ENCODE data around the gene IRF9. TPM values are rescaled to one million over a fixed set of nuclear protein-coding genes. Genes with fewer than 3 reads are reported as not detected.

Gene IRF9
- total RNA-seq, 2 experiments from 2014 or later: 172 to 209 TPM

Small RNAs within 50 kb of the gene (microRNA-seq; reads per million reads assigned to microRNA genes)
- not detected for gene MIR7703 (ENCODE audit: borderline replicate concordance)

Other genes starting within 250 kb of the IRF9 start
- 10 to 100 TPM; 32.2 to 36.2 TPM for gene DHRS4, start 207.5 kb upstream of the IRF9 start, total RNA-seq
- gene DHRS4L2, start 172.3 kb upstream of the IRF9 start, total RNA-seq: 10 to 100 TPM; 27.5 to 27.6 TPM
- gene CARMIL3, start 109.3 kb upstream of the IRF9 start, total RNA-seq: under 1 TPM; 0.74 to 0.91 TPM
- gene CPNE6, start 89.7 kb upstream of the IRF9 start, total RNA-seq: not detected
- 100 to 1,000 TPM; 101 to 115 TPM for gene PCK2, start 67.0 kb upstream of the IRF9 start, total RNA-seq
- gene DCAF11, start 46.5 kb upstream of the IRF9 start, total RNA-seq: 10 to 100 TPM; 74.0 to 86.2 TPM
- gene NRL, start 46.3 kb upstream of the IRF9 start, total RNA-seq: 1 to 10 TPM; 1.5 to 1.6 TPM
- under 1 TPM in 1 of 2 experiments, not detected in 1; 0.53 TPM for gene FITM1, start 30.6 kb upstream of the IRF9 start, total RNA-seq
- gene PSME1, start 25.1 kb upstream of the IRF9 start, total RNA-seq: 100 to 1,000 TPM; 414 to 418 TPM
- gene EMC9, start 19.7 kb upstream of the IRF9 start, total RNA-seq: 10 to 100 TPM; 36.9 to 46.7 TPM
- 100 to 1,000 TPM; 445 to 459 TPM for gene PSME2, start 14.7 kb upstream of the IRF9 start, total RNA-seq
- 10 to 100 TPM; 73.7 to 98.4 TPM for gene RNF31, start 13.8 kb upstream of the IRF9 start, total RNA-seq
- 10 to 100 TPM; 25.6 to 27.7 TPM for gene REC8, start 10.8 kb downstream of the IRF9 start, total RNA-seq
- gene IPO4, start 27.6 kb downstream of the IRF9 start, total RNA-seq: 10 to 100 TPM; 73.4 to 73.7 TPM
- 10 to 100 TPM; 17.0 to 24.4 TPM for gene TM9SF1, start 34.2 kb downstream of the IRF9 start, total RNA-seq
- under 1 TPM; 0.14 to 0.30 TPM for gene TSSK4, start 44.4 kb downstream of the IRF9 start, total RNA-seq
- 10 to 100 TPM; 48.8 to 73.0 TPM for gene CHMP4A, start 52.2 kb downstream of the IRF9 start, total RNA-seq
- 10 to 100 TPM in 1 of 2 experiments, 1 to 10 TPM in 1; 4.5 to 11.7 TPM for gene MDP1, start 54.8 kb downstream of the IRF9 start, total RNA-seq
- 100 to 1,000 TPM; 187 to 217 TPM for gene NEDD8, start 71.1 kb downstream of the IRF9 start, total RNA-seq
- 10 to 100 TPM; 56.7 to 59.6 TPM for gene GMPR2, start 71.7 kb downstream of the IRF9 start, total RNA-seq
- 100 to 1,000 TPM in 1 of 2 experiments, 10 to 100 TPM in 1; 87.4 to 108 TPM for gene TINF2, start 81.4 kb downstream of the IRF9 start, total RNA-seq
- 1 to 10 TPM; 4.8 to 7.4 TPM for gene TGM1, start 101.9 kb downstream of the IRF9 start, total RNA-seq
- gene RABGGTA, start 110.3 kb downstream of the IRF9 start, total RNA-seq: 10 to 100 TPM; 52.1 to 56.0 TPM
- gene DHRS1, start 138.5 kb downstream of the IRF9 start, total RNA-seq: 10 to 100 TPM; 11.7 to 14.6 TPM
- gene NOP9, start 138.6 kb downstream of the IRF9 start, total RNA-seq: 10 to 100 TPM; 24.4 to 32.5 TPM
- gene CIDEB, start 146.7 kb downstream of the IRF9 start, total RNA-seq: 10 to 100 TPM; 11.1 to 14.0 TPM
- gene LTB4R2, start 148.9 kb downstream of the IRF9 start, total RNA-seq: 1 to 10 TPM; 7.5 to 9.5 TPM
- gene LTB4R, start 150.2 kb downstream of the IRF9 start, total RNA-seq: 10 to 100 TPM; 10.1 to 14.2 TPM
- gene ADCY4, start 173.8 kb downstream of the IRF9 start, total RNA-seq: 1 to 10 TPM; 1.4 to 1.8 TPM
- gene RIPK3, start 178.7 kb downstream of the IRF9 start, total RNA-seq: 1 to 10 TPM; 8.9 to 9.4 TPM
- under 1 TPM; 0.11 to 0.30 TPM for gene NFATC4, start 206.9 kb downstream of the IRF9 start, total RNA-seq
- under 1 TPM; 0.07 to 0.16 TPM for gene NYNRIN, start 237.7 kb downstream of the IRF9 start, total RNA-seq

All from activated CD4-positive, alpha-beta T cell treated with anti-CD3 and anti-CD28 coated beads for 36 hours (primary cell).